GM23248 (cell line): ENCODE measurements around the gene DNM1.

Experiments used
- EZH2 ChIP-seq: fragments of 200-600 bp; sonication (generic); IDR thresholded peaks from 2 replicates; pipeline ENCODE4 v1.6.1; 2018; ENCODE audit warnings: antibody characterized with exemption, mild to moderate bottlenecking; ENCODE audit not compliant: insufficient read depth, poor library complexity, severe bottlenecking
- EZH2phosphoT487 ChIP-seq: fragments of 200-600 bp; sonication (generic); IDR thresholded peaks from 2 replicates; pipeline ENCODE4 v1.6.1; 2018; ENCODE audit warnings: antibody characterized with exemption, moderate library complexity, mild to moderate bottlenecking, low read depth; ENCODE audit not compliant: insufficient read depth

DNA sequence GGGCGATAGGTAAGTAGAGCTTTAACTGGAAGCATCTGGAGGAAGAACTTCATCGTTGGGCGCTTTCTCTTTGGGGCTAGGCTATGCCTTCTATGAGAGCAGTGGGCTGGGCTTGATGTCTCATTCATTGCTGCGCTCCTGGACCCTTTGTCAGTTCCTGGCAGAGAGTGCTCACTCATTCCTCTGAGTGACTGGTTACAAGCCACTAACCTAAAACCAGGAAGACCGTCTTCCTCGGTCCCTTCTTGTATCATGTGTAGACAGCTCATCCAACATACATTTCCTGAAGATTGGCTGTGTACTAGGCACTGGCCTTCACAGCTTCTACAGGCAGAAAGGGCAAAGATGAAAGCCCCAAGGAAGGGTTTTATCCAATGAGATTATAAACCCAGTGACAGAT, 79.3 kb downstream of the DNM1 start:
- no peak for TF ChIP-seq EZH2phosphoT487
- no peak for TF ChIP-seq EZH2
